ENCODE data around the gene TRAPPC5. TPM values are rescaled to one million over a fixed set of nuclear protein-coding genes. Genes with fewer than 3 reads are reported as not detected.

The TRAPPC5 gene
- total RNA-seq, 1 donor = 38.8 TPM

GRCh38 chr19:7705387-7706187, 25.0 kb downstream of the TRAPPC5 start:
- DNase-seq (ENCODE audit: low read depth) = no peak

GRCh38 chr19:7706188-7706954, 25.7 kb downstream of the TRAPPC5 start:
- no peak for DNase-seq (ENCODE audit: low read depth)
- no peak for TF ChIP-seq CTCF (IDR thresholded peaks at IDR 0.05; ENCODE audit: insufficient read depth, low read length)

More at GRCh38 chr19:7705387-7706187, 25.0 kb downstream of the TRAPPC5 start:
- no peak overlapping the region for H3K4me3 ChIP-seq (ENCODE audit: low read depth, low read length)
- TF ChIP-seq CTCF (IDR thresholded peaks at IDR 0.05; ENCODE audit: insufficient read depth, low read length) = no peak

GRCh38 chr19:7706955-7707456, 26.4 kb downstream of the TRAPPC5 start:
- no peak for TF ChIP-seq CTCF (IDR thresholded peaks at IDR 0.05; ENCODE audit: insufficient read depth, low read length)
- no peak overlapping the region for H3K4me3 ChIP-seq (ENCODE audit: low read depth, low read length)

More at GRCh38 chr19:7706188-7706954, 25.7 kb downstream of the TRAPPC5 start:
- H3K4me3 ChIP-seq (ENCODE audit: low read depth, low read length) = no peak overlapping the region

GRCh38 chr19:7709932-7710460, 29.4 kb downstream of the TRAPPC5 start:
- no peak for TF ChIP-seq CTCF (IDR thresholded peaks at IDR 0.05; ENCODE audit: insufficient read depth, low read length)
- no peak overlapping the region for H3K4me3 ChIP-seq (ENCODE audit: low read depth, low read length)
- no peak for DNase-seq (ENCODE audit: low read depth)

More at GRCh38 chr19:7706955-7707456, 26.4 kb downstream of the TRAPPC5 start:
- DNase-seq (ENCODE audit: low read depth) = no peak

GRCh38 chr19:7710616-7711015, 30.0 kb downstream of the TRAPPC5 start:
- DNase-seq (ENCODE audit: low read depth) = no peak
- H3K4me3 ChIP-seq (ENCODE audit: low read depth, low read length) = no peak overlapping the region
- no peak for TF ChIP-seq CTCF (IDR thresholded peaks at IDR 0.05; ENCODE audit: insufficient read depth, low read length)

GRCh38 chr19:7715671-7716070, 35.0 kb downstream of the TRAPPC5 start:
- TF ChIP-seq CTCF (IDR thresholded peaks at IDR 0.05; ENCODE audit: insufficient read depth, low read length) = no peak
- no peak overlapping the region for H3K4me3 ChIP-seq (ENCODE audit: low read depth, low read length)
- DNase-seq (ENCODE audit: low read depth) = no peak
